Psoas muscle (tissue), 8 donors: ENCODE measurements around the gene RNF125. TPM values are rescaled to one million over a fixed set of nuclear protein-coding genes. Genes with fewer than 3 reads are reported as not detected.

Source experiments
- ATAC-seq, 4 donors: fragments of 200-7000 bp; cut with Tn5 transposase; one replicate each; pipeline ENCODE4 v1.9.1; 2020; ENCODE audit warnings: moderate library complexity in 3 of 4, mild to moderate bottlenecking in 2 of 4
- DNase-seq, 2 donors: peaks; one replicate each; pipeline ENCODE4 v3.0.0-alpha.2; 2020
- H3K27ac ChIP-seq: fragments of 200-600 bp; one replicate; pipeline ENCODE4 v1.8.0; 2022
- H3K27me3 ChIP-seq, 3 donors: fragments of 200-600 bp in 1 of 3; one replicate each; pipeline versions ENCODE4 v1.6.1 to v1.8.0; 2013 to 2022; ENCODE audit warnings: low read length in 2 of 3, mild to moderate bottlenecking in 2 of 3, moderate library complexity in 1 of 3; ENCODE audit not compliant: insufficient read depth in 3 of 3
- H3K36me3 ChIP-seq, 2 donors: fragments of 200-600 bp in 1 of 2; one replicate each; pipeline versions ENCODE4 v1.6.1 to v1.8.0; 2013 to 2022; ENCODE audit warnings: low read depth in 1 of 2, mild to moderate bottlenecking in 1 of 2, moderate library complexity in 1 of 2; ENCODE audit not compliant: insufficient read depth in 1 of 2
- H3K4me1 ChIP-seq: fragments of 200-600 bp; one replicate; pipeline ENCODE4 v1.8.0; 2022
- H3K4me3 ChIP-seq: fragments of 200-600 bp; one replicate; pipeline ENCODE4 v1.8.0; 2022; ENCODE audit warnings: mild to moderate bottlenecking
- H3K9me3 ChIP-seq: fragments of 200-600 bp; one replicate; pipeline ENCODE4 v1.8.0; 2022
- CTCF ChIP-seq: fragments of 200-600 bp; IDR thresholded peaks from one replicate; pipeline ENCODE4 v1.8.0; 2022; ENCODE audit warnings: antibody characterized with exemption
- WGBS, 3 donors: extraction: QIAGEN DNeasy Blood & Tissue Kit; methylation state at CpG; one replicate each; pipeline versions ENCODE4 v1.1.6 to v1.1.7; 2013; 5-methylcytosine and 5-hydroxymethylcytosine counted together
- intact Hi-C, 2 donors: fragments of 100-400 bp; cut with DNase I; formaldehyde crosslinking; loops; one replicate each; pipeline versions ENCODE4 v1.11.0 to v1.14.2; 2022
- polyA plus RNA-seq, 3 donors: library from polyadenylated mRNA; stranded (reverse); fragments of 200-250 nt; gene quantifications; one replicate each; pipeline ENCODE4 v1.2.3, GENCODE V29; 2013
- total RNA-seq, 4 donors: library from RNA; stranded (reverse); fragmentation: NEBNext Ultra II Directional in 2 of 4; extraction: Animal tissue kit (Norgen Biotek cat#: 25700) in 2 of 4; gene quantifications; one replicate each; pipeline versions ENCODE4 v1.2.1 to v1.2.4, GENCODE V29; 2021 to 2023
- donor health status: healthy with polysubstance abuse.
- donor health status: DM: no; HTN: no; CAD: no; lungs with moderate emphysema.
- donor health status: Bipolar disorder and iron deficiency.
- donor health status: healthy.
- donor health status: DM: yes; HTN: yes; CAD: no.
- donor health status: DM: no; HTN: no; CAD: no.
- donor health status: DM: no; HTN: no; CAD: no.
- donor health status: DM: yes; HTN: yes; CAD: no.

Gene RNF125
- total and polyA plus RNA-seq, 7 donors = 1.2 to 4.2 (median 1.8) TPM

- Histone ChIP-seq H3K27me3 (no peaks in the 10 kb centered on the region), H3K4me1 (no peaks in the 10 kb centered on the region), H3K36me3 (no peaks in the 10 kb centered on the region), H3K9me3 (no peaks in the 10 kb centered on the region), H3K27ac (no peak overlapping the region), H3K4me3 (no peak overlapping the region)
- no peak for TF ChIP-seq CTCF
- ATAC-seq (no peak), DNase-seq (no peak)
- intact Hi-C loops = no loop called here
- 91 to 98% (median 97%) methylated on average over 2 of the region's 2 CpGs for WGBS, 3 donors
Observed at GRCh38 chr18:32060026-32060425, 41.4 kb downstream of the RNF125 start.

DNA sequence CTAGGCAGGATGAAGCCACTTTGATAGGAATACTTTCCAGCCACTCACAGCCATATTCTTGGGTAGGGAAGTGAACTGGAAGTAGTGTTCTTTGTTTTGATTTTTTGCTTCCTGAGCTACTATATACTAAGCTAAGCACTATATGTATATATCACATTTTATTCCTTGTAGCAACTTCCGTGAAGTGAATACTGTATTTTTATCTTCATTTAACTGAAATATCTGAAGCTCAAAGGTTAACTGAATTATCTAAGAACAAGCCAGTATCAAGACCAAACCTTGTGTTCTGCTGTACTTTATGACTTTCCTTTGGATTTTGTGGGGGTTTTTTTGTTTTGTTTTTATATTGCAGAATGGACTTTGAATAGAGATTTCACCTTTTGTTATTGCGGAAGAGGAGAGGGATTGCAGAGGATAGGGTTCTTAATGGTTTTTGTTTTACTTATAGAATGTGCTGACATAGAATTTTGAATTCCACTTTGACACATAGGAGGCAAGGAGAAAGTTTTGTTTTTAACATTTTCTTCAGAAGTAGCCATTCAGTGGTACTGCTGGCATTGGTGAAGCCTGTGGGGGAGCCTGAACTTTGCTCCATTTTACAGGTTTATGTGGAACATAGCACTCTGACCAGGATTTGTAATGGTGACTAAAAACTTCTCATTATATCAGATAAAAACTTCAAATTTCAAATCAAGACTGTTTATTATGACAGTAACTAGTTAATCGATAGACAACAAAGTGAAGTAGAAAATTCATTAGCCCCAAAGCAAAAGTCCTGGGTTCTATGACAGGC, 48.9 kb downstream of the RNF125 start:
- Histone ChIP-seq H3K9me3 (no peaks in the 10 kb centered on the region), H3K36me3 (no peaks in the 10 kb centered on the region), H3K27ac (no peak overlapping the region), H3K4me3 (no peak overlapping the region), H3K27me3 (no peaks in the 10 kb centered on the region), H3K4me1 (no peaks in the 10 kb centered on the region)
- DNase-seq (no peak), ATAC-seq (no peak)
- intact Hi-C loops = no loop called here
- TF ChIP-seq CTCF = no peak
- WGBS, 3 donors = 96 to 97% (median 97%) methylated on average over 3 of the region's 3 CpGs

GRCh38 chr18:32072321-32072720, 53.7 kb downstream of the RNF125 start:
- no peaks in the 10 kb centered on the region for H3K9me3 ChIP-seq

DNA sequence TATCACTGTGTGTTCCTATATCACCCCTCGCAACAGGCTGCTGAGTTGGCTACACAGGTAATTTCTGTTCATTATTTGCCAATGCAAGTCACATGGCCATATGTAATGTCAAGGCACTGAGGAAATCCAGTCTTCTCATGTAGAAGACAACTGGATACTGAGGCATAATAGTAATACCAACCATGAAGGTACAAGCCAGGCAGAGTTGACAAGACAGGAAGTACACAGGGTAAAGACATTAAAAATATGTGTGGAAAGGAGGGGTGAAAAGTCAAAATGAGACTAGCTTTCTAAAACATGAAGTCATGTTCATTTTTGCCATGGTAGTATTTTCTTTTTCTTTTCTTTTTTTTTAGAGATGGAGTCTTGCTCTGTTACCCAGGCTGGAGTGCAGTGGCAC, 55.6 kb downstream of the RNF125 start:
- Histone ChIP-seq H3K9me3 (no peaks in the 10 kb centered on the region), H3K27me3 (no peaks in the 10 kb centered on the region), H3K27ac (no peak overlapping the region), H3K36me3 (no peaks in the 10 kb centered on the region), H3K4me1 (no peaks in the 10 kb centered on the region), H3K4me3 (no peak overlapping the region)
- no peak for TF ChIP-seq CTCF
- DNase-seq (no peak), ATAC-seq (no peak)
- 95 to 100% (median 100%) methylated on average over 1 of the region's 1 CpG for WGBS, 3 donors
- intact Hi-C loops = no loop called here

More at GRCh38 chr18:32072321-32072720, 53.7 kb downstream of the RNF125 start:
- ATAC-seq (no peak), DNase-seq (no peak)
- H3K27ac ChIP-seq = no peak overlapping the region
- H3K4me1 ChIP-seq = no peaks in the 10 kb centered on the region
- no peak for TF ChIP-seq CTCF
- intact Hi-C loops = no loop called here
- 68 to 72% (median 69%) methylated on average over 4 of the region's 4 CpGs for WGBS, 3 donors
- H3K36me3 ChIP-seq = no peaks in the 10 kb centered on the region
- H3K4me3 ChIP-seq = no peak overlapping the region
- H3K27me3 ChIP-seq = no peaks in the 10 kb centered on the region

- Histone ChIP-seq H3K9me3 (no peaks in the 10 kb centered on the region), H3K27ac (no peak overlapping the region), H3K4me1 (no peaks in the 10 kb centered on the region), H3K4me3 (no peak overlapping the region), H3K27me3 (peaks cover 0 to 2% (median 0%) of the 10 kb centered on the region in 3 donors), H3K36me3 (no peaks in the 10 kb centered on the region)
- DNase-seq (no peak), ATAC-seq (no peak)
- WGBS, 3 donors = 73 to 87% (median 86%) methylated on average over 2 of the region's 2 CpGs
- no peak for TF ChIP-seq CTCF
- intact Hi-C loops = no loop called here
Observed at GRCh38 chr18:32078845-32079244, 60.2 kb downstream of the RNF125 start.
